PC-9 (cell line): ENCODE measurements around the gene HOXA1.

ENCODE experiments used
- CTCF ChIP-seq: fragments of 200-600 bp; sonication (generic); conservative IDR thresholded peaks from 2 replicates; pipeline ENCODE4 v1.6.1; 2017; ENCODE audit warnings: mixed run types, antibody characterized with exemption, mild to moderate bottlenecking, moderate library complexity
- EZH2 ChIP-seq: fragments of 200-600 bp; sonication (generic); IDR thresholded peaks from 2 replicates; pipeline ENCODE4 v1.8.0; 2017; ENCODE audit warnings: antibody characterized with exemption, low read depth

GRCh38 chr7:27111751-27112277 lies 16.0 kb upstream of the HOXA1 start:
- no peak for TF ChIP-seq CTCF
- TF ChIP-seq EZH2, result no peak
